GM21529 (cell line): ENCODE results near the gene NFIX.

Experiments
- ATAC-seq: cut with Tn5 transposase; IDR thresholded peaks from one replicate; pipeline ENCODE4 v1.9.1; 2021; ENCODE audit not compliant: unreplicated experiment

Gene NFIX

GRCh38 chr19:13006431-13007281 lies 11.4 kb downstream of the NFIX start:
- ATAC-seq = no peak

GRCh38 chr19:13007292-13008045 lies 12.2 kb downstream of the NFIX start:
- no peak for ATAC-seq

GRCh38 chr19:13008926-13009787 lies 13.9 kb downstream of the NFIX start:
- no peak for ATAC-seq

GRCh38 chr19:13010038-13010991 lies 15.0 kb downstream of the NFIX start:
- ATAC-seq = no peak

GRCh38 chr19:13010992-13011652 lies 15.8 kb downstream of the NFIX start:
- ATAC-seq = no peak

- ATAC-seq = no peak
Observed at GRCh38 chr19:13011653-13012389, 16.5 kb downstream of the NFIX start.

GRCh38 chr19:13012390-13012689 lies 17.1 kb downstream of the NFIX start:
- ATAC-seq = no peak

GRCh38 chr19:13012690-13013608 lies 17.7 kb downstream of the NFIX start:
- no peak for ATAC-seq

- ATAC-seq = no peak
Observed at GRCh38 chr19:13013649-13014048, 18.4 kb downstream of the NFIX start.

- no peak for ATAC-seq
Observed at GRCh38 chr19:13014101-13014920, 19.0 kb downstream of the NFIX start.

GRCh38 chr19:13014921-13015280 lies 19.6 kb downstream of the NFIX start:
- no peak for ATAC-seq

GRCh38 chr19:13015361-13016223 lies 20.3 kb downstream of the NFIX start:
- no peak for ATAC-seq

GRCh38 chr19:13016245-13016627 lies 21.0 kb downstream of the NFIX start:
- ATAC-seq = no peak

- no peak for ATAC-seq
Observed at GRCh38 chr19:13016628-13017305, 21.5 kb downstream of the NFIX start.

- ATAC-seq = no peak
Observed at GRCh38 chr19:13017306-13018034, 22.2 kb downstream of the NFIX start.
